Endothelial cell of umbilical vein (primary cell): ENCODE data around the gene FAM107A. TPM values are rescaled to one million over a fixed set of nuclear protein-coding genes. Genes with fewer than 3 reads are reported as not detected.

Experiments
- BruUV-seq: library from RNA; stranded (reverse); fragments of 400-500 nt; replicated peaks from 2 replicates; lab custom pipeline; 2021; lab: Mats Ljungman, UMichigan
- CTCF ChIA-PET: fragments of 300-600, 350-600 bp; sonication (Branson Sonifier 250); formaldehyde crosslinking; loops from one replicate; lab custom pipeline; 2021; ENCODE audit warnings: antibody characterized with exemption, inconsistent platforms; lab: Charles Lee
- POLR2A ChIA-PET: fragments of 300-600, 350-600 bp; sonication (Branson Sonifier 250); formaldehyde crosslinking; loops from one replicate; lab custom pipeline; 2021; ENCODE audit warnings: antibody characterized with exemption, inconsistent platforms; lab: Charles Lee
- DNase-seq: peaks from one replicate; pipeline ENCODE4 v3.0.0-alpha.2; 2011; ENCODE audit warnings: low read depth, low spot score
- FAIRE-seq: peaks from 2 replicates; lab custom pipeline; 2011; peaks lifted over from hg19 to GRCh38; lab: Jason Lieb, UNC
- H2AFZ ChIP-seq: 2 replicates; pipeline ENCODE4 v1.6.0; 2012; ENCODE audit warnings: low read depth, low read length, control low read depth, inconsistent platforms
- H3K27ac ChIP-seq: 2 replicates; pipeline ENCODE4 v1.5.1; 2011; ENCODE audit warnings: low read depth, mild to moderate bottlenecking, control low read depth, low read length, moderate library complexity; ENCODE audit not compliant: insufficient read depth
- H3K27me3 ChIP-seq, 2 experiments: 2 replicates each; pipeline versions ENCODE4 v1.6.0 to v1.6.1; 2011; ENCODE audit warnings: low read length in 2 of 2, mixed read lengths in 1 of 2; ENCODE audit not compliant: control insufficient read depth in 2 of 2, insufficient read depth in 2 of 2
- H3K36me3 ChIP-seq, 2 experiments: 2 replicates in 1 of 2; 3 replicates in 1 of 2; pipeline ENCODE4 v1.5.1; 2011; ENCODE audit warnings: low read length in 2 of 2, mild to moderate bottlenecking in 1 of 2, moderate library complexity in 1 of 2; ENCODE audit not compliant: control insufficient read depth in 2 of 2, insufficient read depth in 2 of 2; ENCODE audit errors: extremely low read depth in 1 of 2
- H3K4me1 ChIP-seq: 3 replicates; pipeline ENCODE4 v1.5.1; 2011; ENCODE audit warnings: mild to moderate bottlenecking, low read length; ENCODE audit not compliant: control insufficient read depth, insufficient read depth; ENCODE audit errors: extremely low read depth
- H3K4me2 ChIP-seq: 2 replicates; pipeline ENCODE4 v1.6.1; 2011; ENCODE audit warnings: low read length, control low read depth, mixed read lengths; ENCODE audit not compliant: insufficient read depth
- H3K4me3 ChIP-seq, 3 experiments: fragments of 200-600 bp in 1 of 3; sonication (generic), shearing (Covaris generic) in 1 of 3; replicated peaks in 1 of 3; 2 replicates each; pipeline ENCODE4 v1.5.1; 2011 to 2016; ENCODE audit warnings: control low read depth in 3 of 3, low read length in 3 of 3, mild to moderate bottlenecking in 2 of 3, inconsistent platforms in 1 of 3, low read depth in 1 of 3, moderate library complexity in 1 of 3; ENCODE audit not compliant: insufficient read depth in 1 of 3
- H3K79me2 ChIP-seq: 2 replicates; pipeline ENCODE4 v1.6.0; 2012; ENCODE audit warnings: low read length, inconsistent platforms; ENCODE audit not compliant: control insufficient read depth, insufficient read depth
- H3K9ac ChIP-seq: replicated peaks from 2 replicates; pipeline ENCODE3; 2011; ENCODE audit warnings: low read length, control low read depth; ENCODE audit not compliant: insufficient read depth; ENCODE audit errors: extremely low read depth
- H3K9me1 ChIP-seq: replicated peaks from 3 replicates; pipeline ENCODE4 v1.6.0; 2011; ENCODE audit warnings: mild to moderate bottlenecking, low read length; ENCODE audit not compliant: control insufficient read depth, insufficient read depth; ENCODE audit errors: extremely low read depth
- H3K9me3 ChIP-seq: replicated peaks from 2 replicates; pipeline ENCODE4 v1.5.1; 2012; ENCODE audit warnings: low read length, inconsistent platforms; ENCODE audit not compliant: control insufficient read depth, insufficient read depth
- H4K20me1 ChIP-seq: replicated peaks from 2 replicates; pipeline ENCODE3; 2011; ENCODE audit warnings: mild to moderate bottlenecking, low read length; ENCODE audit not compliant: control insufficient read depth, insufficient read depth; ENCODE audit errors: extremely low read depth
- CTCF ChIP-seq, 2 donors: IDR thresholded peaks; 1 replicate in 1 of 2; 2 replicates in 1 of 2; pipeline ENCODE4 v1.5.1; 2011; ENCODE audit warnings: low read length in 2 of 2, mild to moderate bottlenecking in 2 of 2, moderate library complexity in 2 of 2, control low read depth in 1 of 2, inconsistent platforms in 1 of 2, low read depth in 1 of 2; ENCODE audit not compliant: insufficient read depth in 1 of 2; ENCODE audit errors: extremely low read depth in 1 of 2
- EZH2 ChIP-seq: IDR thresholded peaks from 2 replicates; pipeline ENCODE4 v1.6.1; 2012; ENCODE audit warnings: borderline replicate concordance, low read depth, mild to moderate bottlenecking, moderate library complexity, low read length, inconsistent platforms; ENCODE audit not compliant: severe bottlenecking
- FOS ChIP-seq: IDR thresholded peaks from 2 replicates; pipeline ENCODE4 v1.6.1; 2011; ENCODE audit warnings: mild to moderate bottlenecking, low read length, moderate library complexity, borderline replicate concordance; ENCODE audit not compliant: insufficient read depth
- GATA2 ChIP-seq: IDR thresholded peaks from 2 replicates; pipeline ENCODE4 v1.7.0; 2011; ENCODE audit warnings: low read depth, mild to moderate bottlenecking, moderate library complexity, mixed read lengths, low read length; ENCODE audit not compliant: insufficient read length, insufficient read depth
- JUN ChIP-seq: IDR thresholded peaks from 2 replicates; pipeline ENCODE4 v1.6.1; 2011; ENCODE audit warnings: borderline replicate concordance, low read depth; ENCODE audit not compliant: insufficient read length, insufficient read depth
- MAX ChIP-seq: IDR thresholded peaks from 2 replicates; pipeline ENCODE4 v1.6.1; 2011; ENCODE audit not compliant: insufficient read depth, insufficient read length
- MYC ChIP-seq: IDR thresholded peaks from one replicate; pipeline ENCODE4 v1.6.1; 2011; ENCODE audit warnings: mild to moderate bottlenecking, low read depth, low read length
- POLR2A ChIP-seq: IDR thresholded peaks from 2 replicates; pipeline ENCODE4 v1.6.1; 2012; ENCODE audit warnings: low read depth, mild to moderate bottlenecking, control low read depth, low read length
- POLR2AphosphoS5 ChIP-seq: IDR thresholded peaks from 2 replicates; pipeline ENCODE4 v1.6.1; 2012; ENCODE audit warnings: low read depth, mild to moderate bottlenecking, control low read depth, low read length, moderate library complexity; ENCODE audit not compliant: insufficient read depth
- dilution Hi-C: fragments of 300-500 bp; cut with MboI; formaldehyde crosslinking; loops from one replicate; pipeline ENCODE4 v1.15.0; 2019; ENCODE audit warnings: low sequenced_read_pairs; ENCODE audit not compliant: extremely low pct_ligation_motif_present
- intact Hi-C: fragments of 100-400 bp; cut with micrococcal nuclease; formaldehyde crosslinking; loops from one replicate; pipeline ENCODE4 v1.10.0; 2022
- polyA plus RNA-seq, 4 experiments: library from polyadenylated mRNA; depleted of rRNA in 3 of 4; stranded (reverse) in 3 of 4; unstranded in 1 of 4; fragments of >200 nt; gene quantifications; 2 replicates each; pipeline versions ENCODE4 v1.2.1 to v1.2.3, GENCODE V29; 2011 to 2012; ENCODE audit warnings: missing spikeins in 1 of 4
- total RNA-seq: library from RNA; stranded (reverse); gene quantifications from 2 replicates; pipeline ENCODE4 v1.2.3, GENCODE V29; 2021

The FAM107A gene
- total and polyA plus RNA-seq, 2 donors (not counting 3 experiments of a cell fraction or from before 2014, with no cell fraction given): 5.7 to 10.7 TPM

- TF ChIP-seq EZH2 (no peak), MYC (no peak), FOS (no peak), MAX (no peak), POLR2AphosphoS5 (no peak), POLR2A (no peak), CTCF (IDR thresholded peaks at IDR 0.05; ENCODE audit: extremely low read depth in 1 of 2, insufficient read depth in 1 of 2, low read depth in 1 of 2, low read length in 2 of 2) (no peak), JUN (no peak), GATA2 (no peak)
- no peaks in the 10 kb centered on the region for H4K20me1 ChIP-seq
- CTCF ChIA-PET: interaction anchor here (0.8 to 2.1 kb wide), 2 partner anchors 8 to 28 kb away, joined by 3 to 10 read pairs; partner anchors contain the start of gene KCTD6
- no peak for FAIRE-seq
- no peaks in the 10 kb centered on the region for H3K36me3 ChIP-seq
- H3K9me1 ChIP-seq: no peaks in the 10 kb centered on the region
- no peaks in the 10 kb centered on the region for H3K79me2 ChIP-seq
- dilution Hi-C loops (no loop called here), intact Hi-C loops (no loop called here)
- H3K4me1 ChIP-seq: no peaks in the 10 kb centered on the region
- H3K27me3 ChIP-seq: no peaks in the 10 kb centered on the region
- no peak overlapping the region for H3K27ac ChIP-seq
- H3K4me2 ChIP-seq: no peak overlapping the region
- H3K9me3 ChIP-seq: no peaks in the 10 kb centered on the region
- POLR2A ChIA-PET: no interaction called here
- H3K4me3 ChIP-seq: no peak overlapping the region
- H3K9ac ChIP-seq: no peak overlapping the region
- no peak for DNase-seq
- BruUV-seq: no TSS peak
- no peak overlapping the region for H2AFZ ChIP-seq
Measured at GRCh38 chr3:58520403-58521335, 56.5 kb downstream of the FAM107A start.
